HEK293 (cell line): Measurements from ENCODE around the gene SPZ1.

Experiments used
- CTCF ChIA-PET: fragments of 350-600 bp; formaldehyde crosslinking; extraction: SDS; loops from one replicate; lab custom pipeline; 2021; ENCODE audit warnings: antibody characterized with exemption; lab: Yijun Ruan, JAX
- POLR2A ChIA-PET: fragments of 300-600 bp; formaldehyde crosslinking; extraction: SDS; loops from one replicate; lab custom pipeline; 2020; ENCODE audit warnings: antibody characterized with exemption, inconsistent platforms; lab: Yijun Ruan, JAX
- H3K27ac ChIP-seq: fragments of 200-500 bp; sonication (Bioruptor generic); 2 replicates; pipeline ENCODE4 v1.5.1; 2014; ENCODE audit warnings: low read depth, low read length, control low read depth, inconsistent platforms; ENCODE audit errors: extremely low read depth
- H3K36me3 ChIP-seq, 2 experiments: fragments of 200-500 bp in 1 of 2; sonication (Bioruptor generic) in 1 of 2; 1 replicate in 1 of 2; 2 replicates in 1 of 2; pipeline ENCODE4 v1.5.1; 2014 to 2017; ENCODE audit warnings: inconsistent platforms in 2 of 2, low read length in 2 of 2; ENCODE audit not compliant: control insufficient read depth in 2 of 2, insufficient read depth in 1 of 2
- H3K4me1 ChIP-seq: fragments of 200-500 bp; sonication (Bioruptor generic); 2 replicates; pipeline ENCODE4 v1.5.1; 2014; ENCODE audit warnings: mild to moderate bottlenecking, low read length, inconsistent platforms; ENCODE audit not compliant: control insufficient read depth, insufficient read depth
- H3K4me3 ChIP-seq: 2 replicates; pipeline ENCODE4 v1.5.1; 2011; ENCODE audit warnings: low read depth, mild to moderate bottlenecking, control low read depth, low read length, moderate library complexity
- H3K9me3 ChIP-seq: fragments of 200-500 bp; sonication (Bioruptor generic); 2 replicates; pipeline ENCODE4 v1.5.1; 2014; ENCODE audit warnings: low read depth, low read length, inconsistent platforms; ENCODE audit not compliant: control insufficient read depth, insufficient read depth
- BCL11A ChIP-seq: fragments of 450-650 bp; formaldehyde crosslinking; IDR thresholded peaks from 2 replicates; pipeline ENCODE4 v1.5.1; 2016; ENCODE audit warnings: low read depth, missing biosample characterization, missing genetic modification characterization
- GFI1B ChIP-seq: fragments of 450-650 bp; formaldehyde crosslinking; IDR thresholded peaks from 2 replicates; pipeline ENCODE4 v1.5.1; 2016; ENCODE audit warnings: missing biosample characterization, missing genetic modification characterization
- MEIS1 ChIP-seq: sonication (generic); formaldehyde crosslinking; IDR thresholded peaks from 2 replicates; pipeline ENCODE4 v1.8.1; 2022; ENCODE audit warnings: missing genetic modification reagents, mild to moderate bottlenecking, borderline replicate concordance
- SALL2 ChIP-seq: fragments of 450-650 bp; formaldehyde crosslinking; IDR thresholded peaks from 2 replicates; pipeline ENCODE4 v1.5.0; 2017; ENCODE audit warnings: missing biosample characterization, mild to moderate bottlenecking, missing genetic modification characterization, borderline replicate concordance
- SP2 ChIP-seq: fragments of 450-650 bp; formaldehyde crosslinking; IDR thresholded peaks from 2 replicates; pipeline ENCODE4 v1.5.1; 2016; ENCODE audit warnings: missing biosample characterization, missing genetic modification characterization
- ZBTB21 ChIP-seq: fragments of 450-650 bp; formaldehyde crosslinking; IDR thresholded peaks from 2 replicates; pipeline ENCODE4 v1.5.1; 2017; ENCODE audit warnings: missing biosample characterization, missing genetic modification characterization
- ZBTB7A ChIP-seq: fragments of 450-650 bp; formaldehyde crosslinking; IDR thresholded peaks from 2 replicates; pipeline ENCODE4 v1.5.1; 2016; ENCODE audit warnings: low read depth, missing biosample characterization, missing genetic modification characterization
- ZNF211 ChIP-seq: fragments of 450-650 bp; formaldehyde crosslinking; IDR thresholded peaks from 2 replicates; pipeline ENCODE4 v1.5.1; 2016; ENCODE audit warnings: low read depth, missing biosample characterization, missing genetic modification characterization
- ZNF239 ChIP-seq: fragments of 450-650 bp; formaldehyde crosslinking; IDR thresholded peaks from 2 replicates; pipeline ENCODE4 v1.5.1; 2016; ENCODE audit warnings: missing biosample characterization, missing genetic modification characterization
- ZNF248 ChIP-seq: fragments of 450-650 bp; formaldehyde crosslinking; IDR thresholded peaks from 2 replicates; pipeline ENCODE4 v1.5.1; 2017; ENCODE audit warnings: missing biosample characterization, missing genetic modification characterization
- ZNF350 ChIP-seq: fragments of 450-650 bp; formaldehyde crosslinking; IDR thresholded peaks from 2 replicates; pipeline ENCODE4 v1.5.0; 2017; ENCODE audit warnings: missing biosample characterization, mild to moderate bottlenecking, missing genetic modification characterization
- ZNF433 ChIP-seq: fragments of 450-650 bp; formaldehyde crosslinking; IDR thresholded peaks from 2 replicates; pipeline ENCODE4 v1.5.1; 2016; ENCODE audit warnings: missing biosample characterization, missing genetic modification characterization, low read depth
- ZNF514 ChIP-seq: fragments of 450-650 bp; formaldehyde crosslinking; IDR thresholded peaks from 2 replicates; pipeline ENCODE4 v1.5.1; 2016; ENCODE audit warnings: missing biosample characterization, missing genetic modification characterization
- ZNF610 ChIP-seq: fragments of 450-650 bp; formaldehyde crosslinking; IDR thresholded peaks from 2 replicates; pipeline ENCODE4 v1.5.1; 2016; ENCODE audit warnings: missing biosample characterization, missing genetic modification characterization, borderline replicate concordance
- ZNF670 ChIP-seq: fragments of 450-650 bp; formaldehyde crosslinking; IDR thresholded peaks from 2 replicates; pipeline ENCODE4 v1.5.1; 2016; ENCODE audit warnings: missing biosample characterization, missing genetic modification characterization, low read depth
- ZNF701 ChIP-seq: fragments of 450-650 bp; formaldehyde crosslinking; IDR thresholded peaks from 2 replicates; pipeline ENCODE4 v1.5.1; 2016; ENCODE audit warnings: missing biosample characterization, missing genetic modification characterization
- ZNF768 ChIP-seq: fragments of 450-650 bp; formaldehyde crosslinking; IDR thresholded peaks from 2 replicates; pipeline ENCODE4 v1.5.1; 2018; ENCODE audit warnings: missing biosample characterization, mild to moderate bottlenecking, missing genetic modification characterization
- ZNF843 ChIP-seq: fragments of 450-650 bp; formaldehyde crosslinking; IDR thresholded peaks from 2 replicates; pipeline ENCODE4 v1.5.1; 2016; ENCODE audit warnings: missing biosample characterization, missing genetic modification characterization
- TF ChIP-seq, protein P1 (sequence below): fragments of 450-650 bp; formaldehyde crosslinking; IDR thresholded peaks from 2 replicates; pipeline ENCODE4 v1.5.1; 2016; ENCODE audit warnings: missing biosample characterization, missing genetic modification characterization
- TF ChIP-seq, protein P2 (sequence below): fragments of 450-650 bp; formaldehyde crosslinking; IDR thresholded peaks from 2 replicates; pipeline ENCODE4 v1.5.1; 2017; ENCODE audit warnings: missing biosample characterization, missing genetic modification characterization

The SPZ1 gene

DNA sequence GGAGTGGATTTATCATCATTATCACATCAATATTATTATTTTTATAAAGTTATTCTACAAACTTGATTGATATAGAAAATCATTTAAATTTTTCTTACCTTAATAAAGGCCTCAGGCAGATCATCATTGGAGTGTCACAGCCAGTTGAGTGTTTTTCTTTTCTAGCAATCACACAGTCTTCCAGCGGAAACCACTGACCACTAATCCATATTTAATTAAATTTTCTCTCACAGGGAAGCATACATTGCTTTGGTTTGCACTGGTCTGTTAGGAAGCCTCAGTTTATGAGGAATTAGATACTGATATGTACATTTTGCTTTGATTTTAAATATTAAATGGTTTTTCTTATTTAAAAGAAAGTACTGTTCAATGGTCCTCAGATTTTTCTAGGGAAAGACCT, 6.7 kb downstream of the SPZ1 start:
- POLR2A ChIA-PET = no interaction called here
- TF ChIP-seq BCL11A (no peak), ZBTB21 (tag by site-specific recombination) (no peak), ZNF768 (tag by site-specific recombination) (no peak), SALL2 (tag by site-specific recombination) (no peak), ZNF211 (tag by site-specific recombination) (no peak), ZNF701 (tag by site-specific recombination) (no peak)
- TF ChIP-seq, all 188 proteins: peak for 0
- CTCF ChIA-PET = no interaction called here

DNA sequence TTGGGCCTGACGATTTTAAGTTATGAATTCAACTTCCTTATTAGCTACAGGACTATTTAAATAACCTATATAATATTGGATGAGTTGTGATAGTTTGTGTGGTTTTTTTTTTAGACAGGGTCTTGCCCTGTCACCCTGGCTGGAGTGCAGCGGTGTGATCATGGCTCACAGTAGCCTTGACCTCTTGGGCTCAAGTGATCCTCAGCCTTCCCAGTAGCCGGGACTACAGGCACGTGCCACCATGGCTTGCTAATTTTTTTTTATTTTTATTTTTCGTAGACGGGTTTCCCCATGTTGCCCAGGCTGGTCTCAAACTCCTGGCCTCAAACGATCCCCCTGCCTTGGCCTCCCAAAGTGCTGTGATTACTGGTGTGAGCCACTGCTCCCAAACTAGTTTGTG, 17.6 kb downstream of the SPZ1 start:
- TF ChIP-seq ZNF239 (tag by site-specific recombination) (no peak), GFI1B (no peak), ZBTB21 (tag by site-specific recombination) (no peak), ZBTB7A (tag by site-specific recombination) (no peak), MEIS1 (CRISPR knock-in tag) (no peak), ZNF610 (tag by site-specific recombination) (no peak), ZNF514 (no peak), ZNF248 (tag by site-specific recombination) (no peak), SP2 (tag by site-specific recombination) (no peak), ZNF843 (tag by site-specific recombination) (no peak), ZNF350 (tag by site-specific recombination) (no peak), ZNF433 (tag by site-specific recombination) (no peak), ZNF670 (tag by site-specific recombination) (no peak)
- TF ChIP-seq, protein P1, sequence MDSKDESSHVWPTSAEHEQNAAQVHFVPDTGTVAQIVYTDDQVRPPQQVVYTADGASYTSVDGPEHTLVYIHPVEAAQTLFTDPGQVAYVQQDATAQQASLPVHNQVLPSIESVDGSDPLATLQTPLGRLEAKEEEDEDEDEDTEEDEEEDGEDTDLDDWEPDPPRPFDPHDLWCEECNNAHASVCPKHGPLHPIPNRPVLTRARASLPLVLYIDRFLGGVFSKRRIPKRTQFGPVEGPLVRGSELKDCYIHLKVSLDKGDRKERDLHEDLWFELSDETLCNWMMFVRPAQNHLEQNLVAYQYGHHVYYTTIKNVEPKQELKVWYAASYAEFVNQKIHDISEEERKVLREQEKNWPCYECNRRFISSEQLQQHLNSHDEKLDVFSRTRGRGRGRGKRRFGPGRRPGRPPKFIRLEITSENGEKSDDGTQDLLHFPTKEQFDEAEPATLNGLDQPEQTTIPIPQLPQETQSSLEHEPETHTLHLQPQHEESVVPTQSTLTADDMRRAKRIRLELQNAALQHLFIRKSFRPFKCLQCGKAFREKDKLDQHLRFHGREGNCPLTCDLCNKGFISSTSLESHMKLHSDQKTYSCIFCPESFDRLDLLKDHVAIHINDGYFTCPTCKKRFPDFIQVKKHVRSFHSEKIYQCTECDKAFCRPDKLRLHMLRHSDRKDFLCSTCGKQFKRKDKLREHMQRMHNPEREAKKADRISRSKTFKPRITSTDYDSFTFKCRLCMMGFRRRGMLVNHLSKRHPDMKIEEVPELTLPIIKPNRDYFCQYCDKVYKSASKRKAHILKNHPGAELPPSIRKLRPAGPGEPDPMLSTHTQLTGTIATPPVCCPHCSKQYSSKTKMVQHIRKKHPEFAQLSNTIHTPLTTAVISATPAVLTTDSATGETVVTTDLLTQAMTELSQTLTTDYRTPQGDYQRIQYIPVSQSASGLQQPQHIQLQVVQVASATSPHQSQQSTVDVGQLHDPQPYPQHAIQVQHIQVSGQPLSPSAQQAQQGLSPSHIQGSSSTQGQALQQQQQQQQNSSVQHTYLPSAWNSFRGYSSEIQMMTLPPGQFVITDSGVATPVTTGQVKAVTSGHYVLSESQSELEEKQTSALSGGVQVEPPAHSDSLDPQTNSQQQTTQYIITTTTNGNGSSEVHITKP (tag by site-specific recombination) = no peak
- TF ChIP-seq, protein P2, sequence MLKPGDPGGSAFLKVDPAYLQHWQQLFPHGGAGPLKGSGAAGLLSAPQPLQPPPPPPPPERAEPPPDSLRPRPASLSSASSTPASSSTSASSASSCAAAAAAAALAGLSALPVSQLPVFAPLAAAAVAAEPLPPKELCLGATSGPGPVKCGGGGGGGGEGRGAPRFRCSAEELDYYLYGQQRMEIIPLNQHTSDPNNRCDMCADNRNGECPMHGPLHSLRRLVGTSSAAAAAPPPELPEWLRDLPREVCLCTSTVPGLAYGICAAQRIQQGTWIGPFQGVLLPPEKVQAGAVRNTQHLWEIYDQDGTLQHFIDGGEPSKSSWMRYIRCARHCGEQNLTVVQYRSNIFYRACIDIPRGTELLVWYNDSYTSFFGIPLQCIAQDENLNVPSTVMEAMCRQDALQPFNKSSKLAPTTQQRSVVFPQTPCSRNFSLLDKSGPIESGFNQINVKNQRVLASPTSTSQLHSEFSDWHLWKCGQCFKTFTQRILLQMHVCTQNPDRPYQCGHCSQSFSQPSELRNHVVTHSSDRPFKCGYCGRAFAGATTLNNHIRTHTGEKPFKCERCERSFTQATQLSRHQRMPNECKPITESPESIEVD (tag by site-specific recombination) = no peak
- no peaks in the 10 kb centered on the region for H3K4me1 ChIP-seq
- H3K9me3 ChIP-seq = no peaks in the 10 kb centered on the region
- H3K4me3 ChIP-seq = no peak overlapping the region
- H3K36me3 ChIP-seq = no peaks in the 10 kb centered on the region
- ChIA-PET CTCF (no interaction called here), POLR2A (no interaction called here)
- H3K27ac ChIP-seq = no peak overlapping the region

More for the DNA sequence above, 6.7 kb downstream of the SPZ1 start:
- Histone ChIP-seq H3K9me3 (no peaks in the 10 kb centered on the region), H3K27ac (no peak overlapping the region), H3K4me3 (no peak overlapping the region), H3K36me3 (no peaks in the 10 kb centered on the region), H3K4me1 (no peaks in the 10 kb centered on the region)
